Mammary epithelial cell (primary cell): Measurements from ENCODE around the gene GPC5.
"Not testable (repeated sequence)": the region's sequence is repeated elsewhere in the genome, so short reads cannot be mapped to it uniquely, and the experiment has no call there.

Source experiments
- EZH2 ChIP-seq: IDR thresholded peaks from 2 replicates; pipeline ENCODE4 v1.6.1; 2012; ENCODE audit warnings: low read length, inconsistent platforms, borderline replicate concordance
- TF ChIP-seq, protein P1 (sequence below), 2 donors: IDR thresholded peaks in 1 of 2; conservative IDR thresholded peaks in 1 of 2; 2 replicates each; pipeline ENCODE4 v1.5.1; 2011 to 2012; ENCODE audit warnings: inconsistent platforms in 2 of 2, low read length in 2 of 2, mild to moderate bottlenecking in 2 of 2, control low read depth in 1 of 2, low read depth in 1 of 2; ENCODE audit not compliant: insufficient read depth in 1 of 2; ENCODE audit errors: extremely low read depth in 1 of 2

DNA sequence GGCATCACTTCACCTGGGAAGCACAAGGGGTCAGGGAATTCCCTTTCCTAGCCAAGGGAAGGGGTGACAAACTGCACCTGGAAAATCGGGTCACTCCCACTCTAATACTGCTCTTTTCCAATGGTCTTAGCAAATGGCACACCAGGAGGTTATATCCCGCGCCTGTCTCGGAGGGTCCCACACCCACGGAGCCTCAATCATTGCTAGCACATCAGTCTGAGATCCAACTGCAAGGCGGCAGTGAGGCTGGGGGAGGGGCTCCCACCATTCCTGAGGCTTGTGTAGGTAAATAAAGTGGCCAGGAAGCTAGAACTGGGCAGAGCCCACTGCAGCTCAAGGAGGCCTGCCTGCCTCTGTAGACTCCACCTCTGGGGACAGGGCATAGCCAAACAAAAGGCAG, 1118.5 kb downstream of the GPC5 start:
- TF ChIP-seq EZH2 = not testable (repeated sequence)
- TF ChIP-seq, protein P1, sequence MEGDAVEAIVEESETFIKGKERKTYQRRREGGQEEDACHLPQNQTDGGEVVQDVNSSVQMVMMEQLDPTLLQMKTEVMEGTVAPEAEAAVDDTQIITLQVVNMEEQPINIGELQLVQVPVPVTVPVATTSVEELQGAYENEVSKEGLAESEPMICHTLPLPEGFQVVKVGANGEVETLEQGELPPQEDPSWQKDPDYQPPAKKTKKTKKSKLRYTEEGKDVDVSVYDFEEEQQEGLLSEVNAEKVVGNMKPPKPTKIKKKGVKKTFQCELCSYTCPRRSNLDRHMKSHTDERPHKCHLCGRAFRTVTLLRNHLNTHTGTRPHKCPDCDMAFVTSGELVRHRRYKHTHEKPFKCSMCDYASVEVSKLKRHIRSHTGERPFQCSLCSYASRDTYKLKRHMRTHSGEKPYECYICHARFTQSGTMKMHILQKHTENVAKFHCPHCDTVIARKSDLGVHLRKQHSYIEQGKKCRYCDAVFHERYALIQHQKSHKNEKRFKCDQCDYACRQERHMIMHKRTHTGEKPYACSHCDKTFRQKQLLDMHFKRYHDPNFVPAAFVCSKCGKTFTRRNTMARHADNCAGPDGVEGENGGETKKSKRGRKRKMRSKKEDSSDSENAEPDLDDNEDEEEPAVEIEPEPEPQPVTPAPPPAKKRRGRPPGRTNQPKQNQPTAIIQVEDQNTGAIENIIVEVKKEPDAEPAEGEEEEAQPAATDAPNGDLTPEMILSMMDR (conservative IDR thresholded peaks at IDR 0.05 in 1 of 2, IDR thresholded peaks at IDR 0.05 in 1 of 2; ENCODE audit: extremely low read depth in 1 of 2, insufficient read depth in 1 of 2, low read depth in 1 of 2, low read length in 2 of 2) = not testable (repeated sequence)
